K562 (cell line): ENCODE results near the gene ACAT2. TPM values are rescaled to one million over a fixed set of nuclear protein-coding genes. Genes with fewer than 3 reads are reported as not detected.

Source experiments
- ID3 ChIP-seq, 2 experiments: fragments of 250-450 bp in 1 of 2; fragments of 450-650 bp in 1 of 2; sonication (Bioruptor Pico) in 1 of 2; IDR thresholded peaks; 2 replicates each; pipeline versions ENCODE4 v1.6.1 to v1.8.0; 2016 to 2021; ENCODE audit warnings: mild to moderate bottlenecking in 2 of 2, moderate library complexity in 2 of 2, missing compliant biosample characterization in 1 of 2, missing genetic modification characterization in 1 of 2
- KAT2B ChIP-seq: IDR thresholded peaks from one replicate; pipeline ENCODE4 v1.6.1; 2012; ENCODE audit warnings: low read depth, mild to moderate bottlenecking, control low read depth, inconsistent platforms, low read length, moderate library complexity
- NUFIP1 ChIP-seq: fragments of 450-650 bp; IDR thresholded peaks from 2 replicates; pipeline ENCODE4 v1.6.1; 2018; ENCODE audit not compliant: partially characterized antibody
- TEAD4 ChIP-seq, 2 experiments: sonication (generic) in 1 of 2; formaldehyde crosslinking in 1 of 2; IDR thresholded peaks; 2 replicates each; pipeline versions ENCODE4 v1.6.1 to v1.8.0; 2012 to 2022; ENCODE audit warnings: borderline replicate concordance in 1 of 2, inconsistent platforms in 1 of 2, low read length in 1 of 2, mild to moderate bottlenecking in 1 of 2, missing genetic modification reagents in 1 of 2
- ZBTB43 ChIP-seq: sonication (generic); formaldehyde crosslinking; IDR thresholded peaks from 2 replicates; pipeline ENCODE4 v1.8.0; 2023; ENCODE audit warnings: mild to moderate bottlenecking, missing genetic modification reagents
- ZNF184 ChIP-seq: sonication (generic); formaldehyde crosslinking; IDR thresholded peaks from 2 replicates; pipeline ENCODE4 v1.5.0; 2020; ENCODE audit warnings: missing genetic modification reagents
- ZNF311 ChIP-seq: fragments of 250-450 bp; sonication (Bioruptor Pico); IDR thresholded peaks from 2 replicates; pipeline ENCODE4 v1.4.0; 2020; ENCODE audit warnings: mild to moderate bottlenecking, moderate library complexity
- ZNF583 ChIP-seq: fragments of 250-450 bp; sonication (Bioruptor Pico); IDR thresholded peaks from 2 replicates; pipeline ENCODE4 v1.4.0; 2020
- polyA plus RNA-seq, 8 experiments: library from polyadenylated mRNA; depleted of rRNA in 4 of 8; stranded (reverse) in 5 of 8; unstranded in 3 of 8; fragments of >200 nt; fragmentation: Nextera tagmentation in 2 of 8; fragmentation: Illumina TruSeq in 1 of 8; extraction: Ambion mirVana in 2 of 8; extraction: Trizol in 1 of 8; gene quantifications; 2 replicates each; pipeline versions ENCODE4 v1.2.1 to v1.2.3, GENCODE V29; 2011 to 2014; ENCODE audit warnings: inconsistent platforms in 1 of 8, missing spikeins in 1 of 8
- total RNA-seq, 7 experiments: library from RNA; depleted of rRNA in 6 of 7; stranded (reverse); fragments of >200 nt in 6 of 7; fragmentation: Illumina TruSeq in 2 of 7; extraction: Trizol in 2 of 7; gene quantifications; 2 replicates each; pipeline versions ENCODE4 v1.2.1 to v1.2.3, GENCODE V29; 2011 to 2021; ENCODE audit warnings: low replicate concordance in 1 of 7
- TF ChIP-seq, protein P1 (sequence below): fragments of 250-450 bp; sonication (Bioruptor Pico); IDR thresholded peaks from 2 replicates; pipeline ENCODE4 v1.4.0; 2020

ACAT2 gene
- total and polyA plus RNA-seq, 9 of the 15 experiments (the other 6 are each of a cell fraction or from before 2014, with no cell fraction given): 63.0 to 309 (median 144) TPM

- TF ChIP-seq, protein P1, sequence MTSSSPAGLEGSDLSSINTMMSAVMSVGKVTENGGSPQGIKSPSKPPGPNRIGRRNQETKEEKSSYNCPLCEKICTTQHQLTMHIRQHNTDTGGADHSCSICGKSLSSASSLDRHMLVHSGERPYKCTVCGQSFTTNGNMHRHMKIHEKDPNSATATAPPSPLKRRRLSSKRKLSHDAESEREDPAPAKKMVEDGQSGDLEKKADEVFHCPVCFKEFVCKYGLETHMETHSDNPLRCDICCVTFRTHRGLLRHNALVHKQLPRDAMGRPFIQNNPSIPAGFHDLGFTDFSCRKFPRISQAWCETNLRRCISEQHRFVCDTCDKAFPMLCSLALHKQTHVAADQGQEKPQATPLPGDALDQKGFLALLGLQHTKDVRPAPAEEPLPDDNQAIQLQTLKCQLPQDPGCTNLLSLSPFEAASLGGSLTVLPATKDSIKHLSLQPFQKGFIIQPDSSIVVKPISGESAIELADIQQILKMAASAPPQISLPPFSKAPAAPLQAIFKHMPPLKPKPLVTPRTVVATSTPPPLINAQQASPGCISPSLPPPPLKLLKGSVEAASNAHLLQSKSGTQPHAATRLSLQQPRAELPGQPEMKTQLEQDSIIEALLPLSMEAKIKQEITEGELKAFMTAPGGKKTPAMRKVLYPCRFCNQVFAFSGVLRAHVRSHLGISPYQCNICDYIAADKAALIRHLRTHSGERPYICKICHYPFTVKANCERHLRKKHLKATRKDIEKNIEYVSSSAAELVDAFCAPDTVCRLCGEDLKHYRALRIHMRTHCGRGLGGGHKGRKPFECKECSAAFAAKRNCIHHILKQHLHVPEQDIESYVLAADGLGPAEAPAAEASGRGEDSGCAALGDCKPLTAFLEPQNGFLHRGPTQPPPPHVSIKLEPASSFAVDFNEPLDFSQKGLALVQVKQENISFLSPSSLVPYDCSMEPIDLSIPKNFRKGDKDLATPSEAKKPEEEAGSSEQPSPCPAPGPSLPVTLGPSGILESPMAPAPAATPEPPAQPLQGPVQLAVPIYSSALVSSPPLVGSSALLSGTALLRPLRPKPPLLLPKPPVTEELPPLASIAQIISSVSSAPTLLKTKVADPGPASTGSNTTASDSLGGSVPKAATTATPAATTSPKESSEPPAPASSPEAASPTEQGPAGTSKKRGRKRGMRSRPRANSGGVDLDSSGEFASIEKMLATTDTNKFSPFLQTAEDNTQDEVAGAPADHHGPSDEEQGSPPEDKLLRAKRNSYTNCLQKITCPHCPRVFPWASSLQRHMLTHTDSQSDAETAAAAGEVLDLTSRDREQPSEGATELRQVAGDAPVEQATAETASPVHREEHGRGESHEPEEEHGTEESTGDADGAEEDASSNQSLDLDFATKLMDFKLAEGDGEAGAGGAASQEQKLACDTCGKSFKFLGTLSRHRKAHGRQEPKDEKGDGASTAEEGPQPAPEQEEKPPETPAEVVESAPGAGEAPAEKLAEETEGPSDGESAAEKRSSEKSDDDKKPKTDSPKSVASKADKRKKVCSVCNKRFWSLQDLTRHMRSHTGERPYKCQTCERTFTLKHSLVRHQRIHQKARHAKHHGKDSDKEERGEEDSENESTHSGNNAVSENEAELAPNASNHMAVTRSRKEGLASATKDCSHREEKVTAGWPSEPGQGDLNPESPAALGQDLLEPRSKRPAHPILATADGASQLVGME: no peak; the same call in 1 of the 2 replicates
- TF ChIP-seq ZNF184 (no peak), TEAD4 (IDR thresholded peaks at IDR 0.05; ENCODE audit: low read length) (no peak; the same call in 1 of the 2 replicates), TEAD4 (CRISPR knock-in tag; IDR thresholded peaks at IDR 0.05; ENCODE audit: borderline replicate concordance) (no peak), NUFIP1 (no peak), ZBTB43 (CRISPR knock-in tag) (no peak), ZNF583 (CRISPR knock-in tag) (no peak), ID3 (CRISPR knock-in tag; IDR thresholded peaks at IDR 0.05) (no peak), ID3 (tag; IDR thresholded peaks at IDR 0.05) (0 out of 2 replicates have a peak, but pooled peaks have one; percentile 22), ZNF311 (CRISPR knock-in tag) (no peak), KAT2B (no peak)
Observed at GRCh38 chr6:159761873-159762680, at the start of gene ACAT2 (continued).
